ENCODE results near the gene CLPTM1. TPM values are rescaled to one million over a fixed set of nuclear protein-coding genes. Genes with fewer than 3 reads are reported as not detected.

CLPTM1 gene
- total and polyA plus RNA-seq, 2 of the 8 experiments (the other 6 are each of a cell fraction or from before 2014, with no cell fraction given), result 84.8 to 108 TPM

DNA sequence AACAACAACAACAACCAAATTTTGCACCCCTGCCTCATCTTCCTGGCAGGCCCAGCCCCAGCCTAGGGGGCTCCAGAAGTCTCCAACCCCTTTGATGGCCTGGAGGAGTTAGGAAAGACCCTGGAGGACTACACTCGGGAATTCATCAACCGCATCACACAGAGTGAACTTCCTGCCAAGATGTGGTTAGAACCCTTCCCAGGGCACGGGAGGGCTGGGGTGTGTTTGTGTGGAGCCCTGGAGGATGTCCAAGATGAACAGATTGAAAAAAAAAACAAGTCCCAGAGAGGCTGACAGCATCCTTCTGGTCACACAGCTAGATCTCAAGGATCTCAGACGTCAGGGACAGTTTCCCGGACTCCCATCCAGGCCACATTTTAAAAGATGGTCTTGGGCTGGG is 27.4 kb upstream of the CLPTM1 start:
- no peaks in the 10 kb centered on the region for H3K9me3 ChIP-seq (ENCODE audit: insufficient read depth in 2 of 2, low read depth in 1 of 2, low read length in 1 of 2)
- CTCF ChIA-PET (ENCODE audit: partially characterized antibody), result interaction anchor here (1.2 to 1.8 kb wide), 2 partner anchors 24 to 144 kb away, joined by 3 to 4 read pairs; no protein-coding TSS in a partner anchor
- 94% methylated on average over 5 of the region's 5 CpGs; no CpG with 5 or more reads in 1 of the 2 experiments for WGBS, 2 experiments (ENCODE audit: extremely low coverage in 1 of 2, insufficient coverage in 1 of 2, insufficient read length in 1 of 2, insufficient replicate concordance in 2 of 2, low coverage in 1 of 2, low lambda C conversion rate in 2 of 2, missing lambda C conversion rate in 1 of 2)
- H2BK120ac ChIP-seq (replicated peaks; ENCODE audit: low read depth, low read length), result no peak overlapping the region
- H3K4me1 ChIP-seq (replicated peaks in 1 of 4; ENCODE audit: control insufficient read depth in 3 of 4, insufficient read depth in 4 of 4, low read length in 3 of 4), result peaks cover 0 to 5% (median 0%) of the 10 kb centered on the region in 4 experiments; a peak in 2 of 7 replicates
- H3K27ac ChIP-seq (ENCODE audit: low read depth, low read length), result no peak overlapping the region
- no peak overlapping the region for H4K5ac ChIP-seq (ENCODE audit: insufficient read length, low read depth, low read length)
- H3K4ac ChIP-seq (replicated peaks; ENCODE audit: insufficient read length, low read depth, low read length), result no peak overlapping the region
- no peak overlapping the region for H3K4me3 ChIP-seq (ENCODE audit: extremely low read depth in 1 of 4, insufficient read depth in 2 of 4, low read depth in 3 of 4, low read length in 4 of 4)
- FAIRE-seq, result no peak
- H2BK12ac ChIP-seq (ENCODE audit: low read depth, low read length), result no peak overlapping the region; the same call in 1 of the 2 replicates
- no peak overlapping the region for H4K91ac ChIP-seq (replicated peaks; ENCODE audit: insufficient read length, low read length)
- no peak overlapping the region for H2BK20ac ChIP-seq (ENCODE audit: low read length)
- no peak overlapping the region for H3K9ac ChIP-seq (replicated peaks in 1 of 4; ENCODE audit: extremely low read depth in 1 of 4, low read depth in 3 of 4, low read length in 3 of 4)
- no peak for TF ChIP-seq ASH2L (IDR thresholded peaks at IDR 0.05; ENCODE audit: low read length)
- no peak for TF ChIP-seq GABPA (IDR thresholded peaks at IDR 0.05; ENCODE audit: borderline replicate concordance, insufficient read depth, low read length)
- no peak for TF ChIP-seq SP1 (IDR thresholded peaks at IDR 0.05; ENCODE audit: low read depth, low read length)
- no peak overlapping the region for H3K14ac ChIP-seq (ENCODE audit: insufficient read length)
- no peak overlapping the region for H3K18ac ChIP-seq (ENCODE audit: extremely low read depth, low read length)
- H2BK15ac ChIP-seq (ENCODE audit: low read length), result no peak overlapping the region
- H3K23me2 ChIP-seq (ENCODE audit: low read depth, low read length), result no peaks in the 10 kb centered on the region
- no peaks in the 10 kb centered on the region for H3K36me3 ChIP-seq (ENCODE audit: control insufficient read depth in 2 of 4, insufficient read depth in 4 of 4, low read length in 3 of 4)
- no peak overlapping the region for H2AFZ ChIP-seq (ENCODE audit: low read length)
- no peaks in the 10 kb centered on the region for H3K79me1 ChIP-seq (ENCODE audit: low read depth, low read length)
- no peak for DNase-seq (ENCODE audit: low read depth in 1 of 2, low spot score in 2 of 2)
- POLR2A ChIA-PET (ENCODE audit: partially characterized antibody), result interaction anchor here (1.7 to 2.3 kb wide), 2 partner anchors 12 to 26 kb away, joined by 4 to 6 read pairs; no protein-coding TSS in a partner anchor
- H3K4me2 ChIP-seq (ENCODE audit: insufficient read depth in 1 of 2, low read depth in 2 of 2, low read length in 2 of 2), result no peak overlapping the region
- no peaks in the 10 kb centered on the region for H4K20me1 ChIP-seq (replicated peaks in 1 of 2; ENCODE audit: control insufficient read depth in 1 of 2, insufficient read depth in 2 of 2, low read length in 2 of 2)
- no peak overlapping the region for H3K56ac ChIP-seq (replicated peaks; ENCODE audit: insufficient read length, low read depth, low read length)
- 0 out of 2 replicates have a peak overlapping the region, but pooled peaks have one; percentile 53 for H2AK5ac ChIP-seq (ENCODE audit: low read depth, low read length)
- H4K8ac ChIP-seq (ENCODE audit: extremely low read depth, insufficient read depth, low read length), result no peak overlapping the region; the same call in 1 of the 2 replicates
- H3K27me3 ChIP-seq (replicated peaks in 1 of 4; ENCODE audit: control insufficient read depth in 3 of 4, extremely low read depth in 1 of 4, insufficient read depth in 3 of 4, low read length in 3 of 4), result peaks cover 0 to 1% (median 0%) of the 10 kb centered on the region in 4 experiments; a peak in 1 of 7 replicates
- H2BK5ac ChIP-seq (ENCODE audit: low read depth, low read length), result no peak overlapping the region
- no peaks in the 10 kb centered on the region for H3K79me2 ChIP-seq (ENCODE audit: control insufficient read depth in 1 of 2, insufficient read depth in 2 of 2, low read length in 2 of 2)
- no peak overlapping the region for H3K23ac ChIP-seq (ENCODE audit: insufficient read length)
